Measurements from ENCODE around the gene NOS1AP. TPM values are rescaled to one million over a fixed set of nuclear protein-coding genes. Genes with fewer than 3 reads are reported as not detected.

NOS1AP gene
- total and polyA plus RNA-seq, 2 donors from 2014 or later = 0.47 to 10.7 TPM

DNA sequence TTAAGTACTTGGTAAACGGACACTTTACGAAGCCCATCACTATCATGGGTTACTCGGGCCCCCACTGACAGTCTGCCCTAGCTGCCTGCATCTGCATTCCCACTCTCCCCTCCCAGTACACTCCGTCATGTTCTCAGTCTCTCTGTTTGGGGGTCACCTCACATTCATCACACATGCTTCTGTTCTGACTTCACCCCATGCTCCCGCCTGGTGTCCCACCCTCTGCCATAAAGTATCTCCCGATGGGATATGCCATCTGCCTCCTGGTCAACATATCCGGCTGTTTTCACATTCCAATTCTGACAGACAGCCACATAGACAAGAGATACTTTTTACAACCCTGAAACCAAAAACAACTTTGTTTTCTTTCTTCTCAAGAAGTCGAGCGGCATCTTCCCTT is 46.9 kb upstream of the NOS1AP start:
- Histone ChIP-seq H3K27ac (ENCODE audit: low read depth in 2 of 2, low read length in 2 of 2) (no peak overlapping the region), H3K4me3 (ENCODE audit: low read length in 3 of 3) (no peak overlapping the region), H3K9ac (ENCODE audit: low read length in 3 of 3) (no peak overlapping the region), H3K36me3 (ENCODE audit: control insufficient read depth in 2 of 3, insufficient read depth in 3 of 3, low read length in 3 of 3) (no peaks in the 10 kb centered on the region), H3K9me3 (ENCODE audit: control insufficient read depth in 2 of 3, insufficient read depth in 1 of 3, low read length in 3 of 3) (no peaks in the 10 kb centered on the region), H3K27me3 (ENCODE audit: control insufficient read depth, insufficient read depth, low read length) (peaks cover 3% of the 10 kb centered on the region), H3K4me1 (ENCODE audit: control insufficient read depth in 2 of 3, insufficient read depth in 2 of 3, low read depth in 1 of 3, low read length in 3 of 3) (peaks cover 0 to 15% (median 9%) of the 10 kb centered on the region in 3 donors)
- no peak for FAIRE-seq
- DNase-seq = peak in 1 of 5 donors; percentile 18
- intact Hi-C loops (cut with DNase I) = no loop called here
- TF ChIP-seq, protein P1, sequence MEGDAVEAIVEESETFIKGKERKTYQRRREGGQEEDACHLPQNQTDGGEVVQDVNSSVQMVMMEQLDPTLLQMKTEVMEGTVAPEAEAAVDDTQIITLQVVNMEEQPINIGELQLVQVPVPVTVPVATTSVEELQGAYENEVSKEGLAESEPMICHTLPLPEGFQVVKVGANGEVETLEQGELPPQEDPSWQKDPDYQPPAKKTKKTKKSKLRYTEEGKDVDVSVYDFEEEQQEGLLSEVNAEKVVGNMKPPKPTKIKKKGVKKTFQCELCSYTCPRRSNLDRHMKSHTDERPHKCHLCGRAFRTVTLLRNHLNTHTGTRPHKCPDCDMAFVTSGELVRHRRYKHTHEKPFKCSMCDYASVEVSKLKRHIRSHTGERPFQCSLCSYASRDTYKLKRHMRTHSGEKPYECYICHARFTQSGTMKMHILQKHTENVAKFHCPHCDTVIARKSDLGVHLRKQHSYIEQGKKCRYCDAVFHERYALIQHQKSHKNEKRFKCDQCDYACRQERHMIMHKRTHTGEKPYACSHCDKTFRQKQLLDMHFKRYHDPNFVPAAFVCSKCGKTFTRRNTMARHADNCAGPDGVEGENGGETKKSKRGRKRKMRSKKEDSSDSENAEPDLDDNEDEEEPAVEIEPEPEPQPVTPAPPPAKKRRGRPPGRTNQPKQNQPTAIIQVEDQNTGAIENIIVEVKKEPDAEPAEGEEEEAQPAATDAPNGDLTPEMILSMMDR (IDR thresholded peaks at IDR 0.05; ENCODE audit: borderline replicate concordance, extremely low read depth, insufficient read depth) = no peak

- no peak overlapping the region for H3K9ac ChIP-seq (ENCODE audit: low read length in 3 of 3)
- TF ChIP-seq, protein P1 (IDR thresholded peaks at IDR 0.05; ENCODE audit: borderline replicate concordance, extremely low read depth, insufficient read depth) = no peak
- intact Hi-C loops (cut with DNase I) = no loop called here
- H3K4me3 ChIP-seq (ENCODE audit: low read length in 3 of 3) = peak overlapping the region; percentile 7 to 75 (median 46)
- H3K27me3 ChIP-seq (ENCODE audit: control insufficient read depth, insufficient read depth, low read length) = peaks cover 3% of the 10 kb centered on the region
- peaks cover 0 to 15% (median 9%) of the 10 kb centered on the region in 3 donors for H3K4me1 ChIP-seq (ENCODE audit: control insufficient read depth in 2 of 3, insufficient read depth in 2 of 3, low read depth in 1 of 3, low read length in 3 of 3)
- H3K9me3 ChIP-seq (ENCODE audit: control insufficient read depth in 2 of 3, insufficient read depth in 1 of 3, low read length in 3 of 3) = no peaks in the 10 kb centered on the region
- no peak overlapping the region for H3K27ac ChIP-seq (ENCODE audit: low read depth in 2 of 2, low read length in 2 of 2)
- DNase-seq (peak in 3 of 5 donors; percentile 27 to 68 (median 48)), FAIRE-seq (no peak)
- H3K36me3 ChIP-seq (ENCODE audit: control insufficient read depth in 2 of 3, insufficient read depth in 3 of 3, low read length in 3 of 3) = no peaks in the 10 kb centered on the region
These were observed 46.3 kb upstream of the NOS1AP start for GRCh38 chr1:162023181-162023546.

- peak within 1 kb of the TSS; percentile 66 to 77 (median 75) for H3K4me3 ChIP-seq (ENCODE audit: low read length in 3 of 3)
- H3K27ac ChIP-seq (ENCODE audit: low read depth in 2 of 2, low read length in 2 of 2) = no peak within 1 kb of the TSS
- DNase-seq (peak; percentile 71 to 86 (median 83)), FAIRE-seq (no peak)
- H3K4me1 ChIP-seq (ENCODE audit: control insufficient read depth in 2 of 3, insufficient read depth in 2 of 3, low read depth in 1 of 3, low read length in 3 of 3) = peaks cover 0 to 15% (median 9%) of the 10 kb centered on the region in 3 donors
- intact Hi-C loops (cut with DNase I) = no loop called here
- H3K27me3 ChIP-seq (ENCODE audit: control insufficient read depth, insufficient read depth, low read length) = peaks cover 3% of the 10 kb centered on the region
- TF ChIP-seq, protein P1 (IDR thresholded peaks at IDR 0.05; ENCODE audit: borderline replicate concordance, extremely low read depth, insufficient read depth) = peak; percentile 15
- no peaks in the 10 kb centered on the region for H3K36me3 ChIP-seq (ENCODE audit: control insufficient read depth in 2 of 3, insufficient read depth in 3 of 3, low read length in 3 of 3)
- H3K9ac ChIP-seq (ENCODE audit: low read length in 3 of 3) = peak within 1 kb of the TSS in 1 of 3 donors; percentile 37
- H3K9me3 ChIP-seq (ENCODE audit: control insufficient read depth in 2 of 3, insufficient read depth in 1 of 3, low read length in 3 of 3) = no peaks in the 10 kb centered on the region
These were observed 45.7 kb upstream of the NOS1AP start, which contains the start of gene OLFML2B for GRCh38 chr1:162023547-162024501. TSS of gene OLFML2B (minus strand) at chr1:162023869. CDS start at chr1:162023430, 439 bp downstream.
